HG03108 (cell line): ENCODE measurements around the gene SCRN1.
"Not testable (repeated sequence)": the region's sequence is repeated elsewhere in the genome, so short reads cannot be mapped to it uniquely, and the experiment has no call there.

Experiments
- ATAC-seq: cut with Tn5 transposase; IDR thresholded peaks from one replicate; pipeline ENCODE4 v1.9.1; 2021; ENCODE audit warnings: moderate library complexity; ENCODE audit not compliant: unreplicated experiment

SCRN1 gene

DNA sequence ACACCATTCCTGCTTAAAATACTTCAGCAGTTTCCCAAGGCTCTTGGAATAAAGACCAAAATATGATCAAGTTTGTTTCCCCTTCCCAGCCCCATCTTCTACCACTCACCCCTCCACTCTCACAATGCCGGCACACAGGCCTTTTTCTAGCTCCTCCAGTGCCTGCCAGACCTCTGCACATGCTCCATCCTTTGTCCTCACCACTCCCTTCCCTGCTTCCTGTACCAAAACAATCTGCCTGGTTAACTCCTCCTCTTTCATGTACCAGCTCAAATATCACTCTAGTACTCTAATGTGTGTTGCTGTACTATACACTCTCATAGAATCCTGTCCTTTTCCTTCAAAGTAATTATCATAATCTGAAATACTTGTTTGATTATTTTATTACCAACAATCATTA, 19.4 kb downstream of the SCRN1 start:
- no peak for ATAC-seq

DNA sequence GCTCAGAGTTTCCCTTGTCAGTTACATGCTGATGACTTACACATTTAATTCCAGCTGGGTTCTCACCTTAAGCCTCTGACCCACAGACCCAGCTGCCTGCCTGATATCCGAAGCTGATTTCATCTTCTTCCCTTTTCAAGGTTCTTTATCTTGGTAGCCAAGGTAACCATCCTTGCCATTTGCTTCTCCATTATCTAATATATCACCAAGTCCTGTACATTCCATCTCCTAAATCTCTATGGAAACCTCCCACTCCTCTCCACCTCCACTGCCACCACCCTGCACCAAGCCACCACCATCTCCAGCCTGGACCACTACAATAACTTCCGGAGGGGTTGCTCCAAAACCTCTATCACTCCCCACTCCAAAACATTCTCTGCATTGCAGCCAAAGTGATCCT, 19.9 kb downstream of the SCRN1 start:
- no peak for ATAC-seq

DNA sequence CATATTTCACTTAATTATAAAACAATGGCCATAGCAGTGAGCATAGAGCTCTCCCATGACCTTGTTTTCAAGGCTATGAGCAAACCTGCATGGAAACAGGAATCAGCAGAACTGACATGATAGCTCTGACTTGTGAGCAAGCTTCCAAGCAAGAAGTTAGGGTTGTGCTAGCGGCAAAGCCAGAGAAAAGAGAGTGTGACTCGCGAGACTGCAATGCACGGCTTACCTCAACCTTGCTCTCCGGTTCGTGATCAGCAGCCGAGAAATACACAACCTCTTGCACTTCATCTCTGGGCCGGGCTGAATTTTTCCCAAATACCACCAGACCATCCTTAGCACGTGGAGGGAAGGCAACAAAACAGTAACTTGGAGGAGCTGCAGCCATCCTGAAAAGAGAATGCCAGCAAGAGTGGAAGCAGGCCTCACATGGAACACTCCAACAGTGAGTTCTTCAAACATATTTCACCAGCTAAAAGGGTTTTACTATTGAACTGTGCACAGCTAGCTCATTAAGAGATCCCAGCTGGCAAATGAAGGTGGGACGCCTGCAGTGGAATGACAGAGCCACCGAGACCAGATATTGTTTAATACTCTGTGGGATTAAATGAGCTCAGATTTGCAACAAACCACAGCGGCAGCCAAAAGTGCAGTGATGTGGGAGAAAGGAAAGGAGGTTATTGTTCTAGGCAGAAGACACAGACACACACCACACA, 20.8 kb downstream of the SCRN1 start:
- ATAC-seq, result no peak

DNA sequence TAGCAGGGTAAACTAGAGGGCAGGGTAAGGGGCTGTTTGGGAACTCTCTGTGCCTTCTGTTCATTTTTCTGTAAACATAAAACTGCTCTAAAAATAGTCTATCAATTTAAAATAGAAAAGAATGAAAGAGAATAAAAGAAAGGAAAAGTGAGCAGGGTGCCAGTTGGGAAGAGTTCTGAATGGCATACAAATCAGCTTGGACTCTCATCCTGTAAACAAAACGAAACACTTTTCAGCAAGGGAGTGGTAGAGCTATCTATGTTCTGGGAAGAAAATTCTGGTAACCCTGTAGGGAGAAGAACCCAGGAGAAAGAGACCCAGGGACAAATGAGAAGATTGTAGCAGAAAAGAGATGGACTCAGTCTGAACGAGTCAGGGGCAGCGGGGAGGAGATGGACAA, 24.6 kb downstream of the SCRN1 start:
- ATAC-seq, result no peak

DNA sequence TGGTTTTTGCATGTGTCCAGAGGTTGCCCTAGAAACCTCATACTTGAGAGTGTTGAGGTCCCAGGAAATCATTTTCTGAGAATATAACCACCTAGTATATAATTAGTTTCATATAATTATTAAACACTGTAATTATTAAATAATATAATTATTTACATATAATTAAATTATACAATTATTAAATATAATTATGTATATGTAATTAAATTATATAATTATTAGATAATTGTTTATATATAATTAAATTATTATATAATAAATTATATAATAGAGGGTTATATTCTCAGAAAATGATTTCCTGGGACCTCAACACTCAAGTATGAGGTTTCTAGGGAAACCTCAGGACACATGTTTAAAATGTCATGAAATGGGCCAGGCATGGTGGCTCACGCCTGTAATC, 27.6 kb downstream of the SCRN1 start:
- no peak for ATAC-seq

DNA sequence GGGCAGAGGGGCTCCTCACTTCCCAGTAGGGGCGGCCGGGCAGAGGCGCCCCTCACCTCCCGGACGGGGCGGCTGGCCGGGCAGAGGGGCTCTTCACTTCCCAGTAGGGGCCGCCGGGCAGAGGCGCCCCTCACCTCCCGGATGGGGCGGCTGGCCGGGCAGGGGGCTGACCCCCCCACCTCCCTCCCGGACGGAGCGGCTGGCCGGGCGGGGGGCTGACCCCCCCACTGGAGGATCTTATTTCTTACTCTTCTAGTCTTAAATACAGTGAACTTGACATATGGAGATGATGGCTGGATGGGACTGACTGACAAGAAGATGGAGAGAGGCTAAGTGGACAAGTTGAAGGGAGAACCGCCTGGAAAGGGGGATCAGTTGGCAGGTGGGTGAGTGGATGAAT, 28.0 kb downstream of the SCRN1 start:
- ATAC-seq, result not testable (repeated sequence)

DNA sequence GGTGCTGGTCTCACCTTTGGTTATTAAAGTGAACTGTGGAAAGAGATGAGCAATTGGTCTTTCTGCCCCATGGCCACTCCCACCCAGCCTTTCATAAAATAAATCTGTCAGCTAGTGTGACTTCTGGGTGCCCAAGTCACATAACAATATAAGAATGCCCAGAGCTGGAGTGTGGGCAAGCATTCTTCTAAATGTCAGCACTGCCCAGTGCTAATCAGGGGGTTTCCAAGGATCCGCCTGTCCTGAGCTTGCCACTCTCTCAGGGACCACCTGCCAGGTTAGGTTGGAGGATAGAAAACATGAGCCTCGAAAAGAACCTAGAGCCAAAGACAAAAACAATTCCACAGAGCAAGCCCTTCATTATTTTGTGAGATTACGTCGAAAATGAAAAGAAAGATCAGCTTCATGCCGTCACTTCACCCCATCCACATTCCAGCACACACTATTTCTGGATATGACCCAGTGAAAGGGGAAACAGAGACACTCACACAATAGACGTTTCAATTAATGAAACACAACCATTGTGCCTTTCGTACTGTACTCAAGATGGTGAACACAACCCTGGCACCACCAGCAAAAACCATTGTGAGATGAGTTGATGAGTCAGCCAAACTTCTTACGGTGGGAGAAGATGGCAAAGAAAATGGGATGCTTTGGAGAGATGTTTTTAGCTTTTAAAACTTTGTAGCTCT, 30.8 kb downstream of the SCRN1 start:
- ATAC-seq, result no peak

DNA sequence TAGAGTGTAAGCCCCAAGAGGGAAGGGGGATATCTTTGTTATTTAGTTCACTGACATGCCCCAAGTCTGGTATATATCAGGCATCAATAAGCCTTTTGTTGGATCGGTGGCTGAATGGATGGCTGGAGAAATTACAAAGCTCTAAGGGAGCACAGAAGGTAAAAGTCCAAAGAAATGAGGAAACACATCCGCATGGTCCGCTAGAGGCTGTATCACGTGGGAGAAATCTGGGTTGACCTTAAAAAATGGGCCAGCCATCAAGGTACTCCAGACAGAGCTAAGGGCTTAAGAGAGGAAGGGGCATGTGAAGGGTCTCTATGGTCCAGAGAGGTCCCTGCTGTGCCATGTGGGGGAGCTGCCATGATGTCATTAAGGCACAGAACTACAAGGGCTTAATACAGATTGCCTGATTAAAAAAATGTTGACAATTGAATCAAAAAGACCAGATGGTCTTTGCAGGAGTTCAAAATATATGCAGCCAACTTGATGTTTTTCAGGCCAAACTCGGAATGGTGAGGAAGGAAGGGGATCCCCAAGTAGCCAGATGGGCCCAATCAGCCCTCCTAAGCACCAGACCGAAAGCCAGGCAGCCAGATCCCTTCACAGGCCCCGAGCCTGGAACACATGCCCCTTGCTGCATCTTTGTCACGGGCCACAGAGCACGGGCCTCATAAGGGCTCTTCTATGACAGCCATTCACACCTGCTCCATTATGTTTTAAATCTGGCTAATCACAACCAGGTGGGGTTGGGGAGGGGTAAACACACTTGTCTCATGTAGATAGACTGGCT, 31.9 kb downstream of the SCRN1 start:
- ATAC-seq, result no peak

DNA sequence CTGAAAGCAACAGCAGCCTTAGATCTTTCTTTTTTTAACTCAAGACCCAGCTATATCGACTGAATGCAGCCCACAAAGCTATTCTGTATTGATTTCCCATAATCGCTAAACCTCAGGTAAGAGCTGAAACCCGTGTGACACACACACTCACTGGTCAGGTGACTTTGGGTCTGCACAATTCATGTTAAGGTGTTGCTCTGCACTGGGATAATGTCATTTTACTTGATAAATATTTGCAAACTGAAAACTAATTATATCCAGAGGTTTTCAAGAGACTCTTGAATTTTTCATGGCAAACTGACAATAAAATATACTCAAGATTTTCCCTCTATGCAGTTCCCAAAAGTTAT, 33.1 kb downstream of the SCRN1 start:
- ATAC-seq, result peak; percentile 23

DNA sequence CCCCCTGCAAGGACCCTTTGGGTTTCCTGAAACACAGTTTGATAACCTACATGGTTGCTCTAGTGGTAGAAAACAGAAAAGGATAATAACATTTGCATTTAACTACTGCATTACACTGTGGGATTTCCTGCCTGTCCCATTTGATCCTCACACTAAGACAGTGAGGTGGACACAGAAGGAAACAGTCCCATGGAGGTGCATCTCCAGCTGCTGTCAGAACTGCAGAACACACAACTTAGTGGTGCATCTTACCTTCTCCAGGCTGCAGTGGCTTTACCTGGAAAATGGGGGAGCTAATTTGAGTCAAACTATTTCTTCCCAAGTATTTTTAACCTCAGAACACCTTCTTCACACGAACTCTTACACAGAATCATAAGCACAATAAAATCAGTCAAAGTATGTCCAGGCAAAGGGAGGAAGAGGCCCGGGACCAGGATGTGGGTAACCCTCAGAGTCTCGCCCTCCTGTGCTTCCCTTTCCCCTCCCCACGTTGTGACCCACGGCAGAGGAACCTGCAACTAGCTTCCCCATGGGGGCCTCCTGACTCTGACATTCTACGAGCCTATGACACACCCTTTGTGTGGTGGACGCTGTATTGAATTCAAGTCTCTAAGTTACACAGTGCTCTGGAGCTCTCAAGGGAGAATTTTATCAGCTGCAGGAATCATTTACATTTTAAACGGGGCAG, 33.7 kb downstream of the SCRN1 start:
- peak; percentile 70 for ATAC-seq

DNA sequence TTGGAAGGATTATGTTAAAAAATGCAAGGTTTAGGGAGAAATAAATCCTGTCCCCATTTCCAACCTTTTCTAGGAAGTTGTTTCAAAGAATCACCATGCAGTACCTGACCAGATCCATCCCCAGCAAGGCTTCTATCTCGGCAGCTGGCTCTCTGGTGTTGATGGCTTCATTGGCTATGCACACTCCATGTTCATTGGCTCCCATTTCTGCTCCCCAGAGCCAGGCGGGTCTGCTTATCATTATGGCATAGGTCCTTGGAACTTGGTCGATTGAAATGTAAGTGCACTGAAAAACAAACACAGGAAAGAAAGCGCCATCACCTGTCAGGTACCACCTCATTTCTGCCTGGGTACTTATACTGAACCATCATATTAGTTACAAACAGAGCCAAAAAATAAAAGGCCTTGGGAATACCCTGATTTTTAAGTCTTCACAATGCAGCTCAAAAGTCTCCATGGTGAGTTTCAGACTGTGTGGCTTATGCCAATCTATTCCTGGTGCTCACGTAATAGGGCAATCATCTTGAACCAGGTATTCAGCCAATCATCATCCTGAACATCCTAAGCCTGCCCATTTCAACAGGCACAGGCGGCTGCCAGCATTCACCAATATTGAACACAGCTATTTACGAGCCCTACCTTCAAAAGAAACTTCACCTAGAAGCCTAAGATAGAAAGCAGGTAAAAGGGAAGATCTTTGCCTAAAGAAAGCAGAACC, 34.4 kb downstream of the SCRN1 start:
- no peak for ATAC-seq

DNA sequence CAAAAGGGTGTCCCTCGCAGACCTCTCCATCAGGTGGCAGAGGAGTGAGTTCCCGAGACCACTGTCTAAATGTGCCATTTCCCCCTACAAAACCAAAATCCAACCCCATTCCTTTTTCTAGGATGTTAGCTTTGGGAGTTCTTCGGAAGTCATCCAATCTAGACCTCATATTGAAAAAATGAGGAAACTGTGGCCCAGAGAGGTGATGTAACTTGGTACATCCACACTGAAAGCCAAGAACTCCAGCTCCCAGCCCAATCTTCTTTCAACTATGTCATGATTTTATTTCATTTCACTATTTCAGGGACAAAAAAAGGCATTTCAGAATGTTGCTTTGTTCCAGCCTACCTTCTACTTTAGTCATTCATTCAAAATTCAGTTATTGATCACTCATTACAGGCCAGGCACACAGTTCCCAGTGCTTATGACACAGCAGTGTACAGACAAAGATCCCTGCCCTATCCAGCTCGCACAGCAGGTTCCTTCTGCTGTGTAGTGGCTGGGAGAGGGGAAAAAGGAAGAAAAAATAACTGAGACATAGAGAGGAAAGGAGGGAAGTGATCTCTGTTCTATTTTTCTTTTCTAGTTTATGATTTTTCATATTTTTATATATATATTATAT, 35.8 kb downstream of the SCRN1 start:
- ATAC-seq, result no peak

DNA sequence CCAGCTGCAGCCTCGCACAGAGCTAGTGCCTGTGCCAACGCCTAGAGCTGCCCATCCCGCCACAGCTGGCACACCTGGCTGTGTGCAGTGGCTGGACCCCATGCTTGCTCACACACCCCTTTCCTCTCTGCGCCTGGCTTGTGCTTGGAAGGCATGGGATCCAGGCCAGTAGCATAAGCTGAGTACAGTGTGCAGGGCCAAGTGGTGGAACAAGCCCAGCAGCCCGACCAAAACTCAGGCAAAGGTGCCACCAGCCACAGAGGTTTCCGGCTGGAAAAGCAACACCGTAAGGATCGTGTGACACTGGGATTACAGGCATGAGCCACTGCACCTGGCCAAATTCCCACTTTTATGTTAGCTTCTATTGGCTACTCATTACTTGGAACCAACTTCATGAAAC, 38.4 kb downstream of the SCRN1 start:
- no peak for ATAC-seq

DNA sequence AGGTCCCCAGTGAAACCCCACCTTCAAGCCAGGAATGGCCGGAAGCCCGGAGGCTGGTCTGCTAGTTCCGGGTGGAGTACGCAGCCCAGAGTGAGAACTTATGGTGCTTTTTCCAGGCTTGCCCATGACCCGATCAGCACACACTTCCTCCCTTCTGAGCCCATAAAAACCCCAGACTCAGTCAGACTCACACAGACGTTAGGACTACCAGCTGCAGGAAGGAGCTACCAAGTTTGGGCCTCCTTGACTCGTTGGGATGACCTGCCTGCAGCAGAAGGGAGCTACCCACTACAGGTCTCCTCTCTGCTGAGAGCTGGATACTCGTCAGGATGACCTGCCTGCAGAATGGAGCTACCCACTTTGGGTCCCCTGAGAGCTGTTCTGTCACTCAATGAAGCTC, 39.1 kb downstream of the SCRN1 start:
- no peak for ATAC-seq

DNA sequence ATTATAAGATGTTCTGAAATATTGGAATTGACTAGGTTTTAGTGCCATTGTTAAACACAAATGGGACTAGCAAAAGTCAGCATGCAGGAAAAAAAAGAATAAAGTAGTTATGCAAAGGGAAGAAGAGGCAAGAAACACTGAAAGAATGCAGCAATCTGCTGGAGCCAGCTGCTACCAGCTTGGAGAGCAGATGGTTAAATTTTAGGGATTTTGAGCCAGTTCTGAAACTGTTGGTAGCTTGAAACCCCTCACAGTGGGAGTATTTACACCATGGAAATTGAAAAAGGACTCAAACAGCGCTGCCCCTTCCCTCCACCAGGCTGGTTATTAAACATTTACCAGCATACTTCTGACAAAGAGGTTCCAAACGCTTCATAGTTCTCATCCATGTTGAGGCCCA, 41.0 kb downstream of the SCRN1 start:
- no peak for ATAC-seq

DNA sequence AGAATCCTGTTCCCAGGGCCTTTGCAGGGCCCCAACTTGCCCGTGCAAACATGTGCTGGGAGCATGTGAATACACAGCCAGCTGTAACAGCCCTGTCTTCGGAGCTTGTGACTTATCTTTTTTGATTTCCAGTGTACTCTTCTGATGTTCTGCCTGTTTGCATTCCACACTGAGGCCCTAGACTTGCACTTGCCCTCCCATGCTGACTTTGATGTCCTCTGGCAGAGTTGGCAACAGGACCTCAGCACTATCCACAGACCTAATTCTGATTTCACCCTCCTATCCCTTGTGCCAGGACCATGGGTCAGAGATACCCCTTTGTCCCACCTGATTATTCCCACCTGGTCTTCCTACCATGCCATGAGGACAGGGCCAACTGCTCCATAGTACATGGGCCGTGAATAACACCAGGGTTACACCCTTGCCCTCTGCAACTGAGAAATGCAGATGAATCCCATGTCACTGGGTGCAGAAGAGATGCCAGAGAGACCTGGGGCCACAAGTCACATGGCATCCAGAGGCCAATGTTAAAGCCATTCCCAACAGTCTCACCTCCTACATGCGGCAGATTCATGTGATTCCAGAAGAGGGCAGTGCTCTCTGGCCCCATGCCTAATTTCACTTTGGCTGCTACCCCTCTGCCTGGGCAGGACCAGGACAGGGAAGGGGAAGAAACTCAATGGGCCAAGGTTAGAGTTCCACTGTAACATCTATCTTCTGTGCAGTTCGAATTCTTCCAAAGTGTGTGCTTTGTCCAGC, 43.0 kb downstream of the SCRN1 start:
- ATAC-seq, result no peak

DNA sequence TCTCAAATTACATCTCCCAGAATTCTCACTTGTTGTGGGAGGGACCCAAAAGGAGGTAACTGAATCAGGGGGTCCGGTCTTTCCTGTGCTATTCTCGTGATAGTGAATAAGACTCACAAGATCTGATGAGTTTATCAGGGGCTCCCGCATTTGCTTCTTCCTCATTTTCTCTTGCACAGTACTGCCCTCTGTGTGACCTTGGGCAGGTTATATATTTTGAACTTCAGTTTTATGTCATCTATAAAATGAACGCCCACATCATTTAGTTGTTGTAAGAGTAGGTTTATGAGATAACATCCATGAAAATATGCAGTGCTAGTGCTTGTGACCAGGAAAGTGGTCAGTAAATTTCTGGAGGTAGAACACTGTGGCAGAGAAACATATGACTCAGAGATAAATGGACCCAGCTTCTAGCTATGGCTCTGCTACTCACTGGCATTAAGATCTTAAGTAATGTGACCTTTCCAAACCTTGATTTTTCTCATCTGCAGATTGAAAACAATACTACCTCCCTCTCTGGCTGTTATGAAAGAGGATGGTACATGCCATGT, 44.3 kb downstream of the SCRN1 start:
- ATAC-seq, result no peak

DNA sequence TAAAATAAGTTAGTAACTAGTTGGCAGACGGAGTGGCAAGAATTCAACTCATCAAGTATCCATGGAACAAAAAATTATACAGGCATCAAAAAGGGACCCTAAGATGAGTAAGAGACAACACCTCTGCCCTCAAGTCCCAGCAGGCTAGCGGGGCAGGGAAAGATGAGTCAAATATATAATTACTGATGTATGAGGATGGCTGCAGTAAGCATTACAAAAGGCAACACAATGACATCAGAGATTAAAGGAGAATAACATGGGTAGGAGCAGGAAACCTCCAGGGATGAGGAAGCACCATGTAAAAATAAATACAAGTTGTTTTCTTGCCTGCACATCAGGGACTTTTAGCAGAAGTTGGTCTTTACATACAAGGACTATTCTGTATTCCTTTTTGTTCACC, 49.4 kb downstream of the SCRN1 start:
- ATAC-seq, result no peak

DNA sequence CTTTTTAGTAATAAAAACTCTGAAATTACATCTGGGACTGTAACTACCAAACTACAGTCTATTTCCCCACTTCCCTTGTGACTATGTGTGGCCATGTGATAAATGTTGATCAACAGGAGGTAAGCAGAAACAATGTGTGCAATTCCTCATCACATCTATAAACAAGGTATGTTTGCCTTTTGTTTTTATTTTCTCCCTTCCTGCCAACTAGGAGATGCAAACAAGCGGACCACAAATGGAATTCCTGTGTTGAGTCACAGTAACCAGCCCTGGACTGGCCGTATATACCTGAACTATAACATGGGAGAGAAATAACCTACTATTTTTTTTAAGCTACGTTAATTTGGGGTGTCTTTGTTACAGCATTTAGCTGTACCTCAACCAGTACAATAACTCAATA, 52.5 kb downstream of the SCRN1 start:
- ATAC-seq, result no peak
